Hippocampal formation (tissue), 2 donors: Measurements from ENCODE around the gene SMG5.
A peak's percentile ranks its signal among the peaks of the same experiment; 100 is the strongest.
"Not testable (repeated sequence)": the region's sequence is repeated elsewhere in the genome, so short reads cannot be mapped to it uniquely, and the experiment has no call there.

ENCODE experiments used
- DNase-seq, 2 donors: peaks; one replicate each; lab custom pipeline; 2025; lab: John Stamatoyannopoulos, UW

SMG5 gene

DNA sequence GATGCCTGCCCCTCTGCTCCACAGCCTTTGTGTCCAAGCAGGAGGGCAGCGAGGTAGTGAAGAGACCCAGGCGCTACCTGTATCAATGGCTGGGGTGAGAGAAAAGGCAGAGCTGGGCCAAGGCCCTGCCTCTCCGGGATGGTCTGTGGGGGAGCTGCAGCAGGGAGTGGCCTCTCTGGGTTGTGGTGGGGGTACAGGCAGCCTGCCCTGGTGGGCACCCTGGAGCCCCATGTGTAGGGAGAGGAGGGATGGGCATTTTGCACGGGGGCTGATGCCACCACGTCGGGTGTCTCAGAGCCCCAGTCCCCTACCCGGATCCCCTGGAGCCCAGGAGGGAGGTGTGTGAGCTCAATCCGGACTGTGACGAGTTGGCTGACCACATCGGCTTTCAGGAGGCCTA is 39.9 kb downstream of the SMG5 start:
- no peak for DNase-seq

DNA sequence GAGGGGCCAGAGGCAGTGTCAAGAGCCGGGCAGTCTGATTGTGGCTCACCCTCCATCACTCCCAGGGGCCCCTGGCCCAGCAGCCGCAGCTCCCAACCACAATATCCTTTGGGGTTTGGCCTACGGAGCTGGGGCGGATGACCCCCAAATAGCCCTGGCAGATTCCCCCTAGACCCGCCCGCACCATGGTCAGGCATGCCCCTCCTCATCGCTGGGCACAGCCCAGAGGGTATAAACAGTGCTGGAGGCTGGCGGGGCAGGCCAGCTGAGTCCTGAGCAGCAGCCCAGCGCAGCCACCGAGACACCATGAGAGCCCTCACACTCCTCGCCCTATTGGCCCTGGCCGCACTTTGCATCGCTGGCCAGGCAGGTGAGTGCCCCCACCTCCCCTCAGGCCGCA is 40.7 kb downstream of the SMG5 start, which contains the start of gene BGLAP:
Gene BGLAP, plus strand, starts transcription at position 259 of the 400 bp plus-strand sequence. Its CDS starts 48 bp downstream, at position 307.
- DNase-seq = no peak

DNA sequence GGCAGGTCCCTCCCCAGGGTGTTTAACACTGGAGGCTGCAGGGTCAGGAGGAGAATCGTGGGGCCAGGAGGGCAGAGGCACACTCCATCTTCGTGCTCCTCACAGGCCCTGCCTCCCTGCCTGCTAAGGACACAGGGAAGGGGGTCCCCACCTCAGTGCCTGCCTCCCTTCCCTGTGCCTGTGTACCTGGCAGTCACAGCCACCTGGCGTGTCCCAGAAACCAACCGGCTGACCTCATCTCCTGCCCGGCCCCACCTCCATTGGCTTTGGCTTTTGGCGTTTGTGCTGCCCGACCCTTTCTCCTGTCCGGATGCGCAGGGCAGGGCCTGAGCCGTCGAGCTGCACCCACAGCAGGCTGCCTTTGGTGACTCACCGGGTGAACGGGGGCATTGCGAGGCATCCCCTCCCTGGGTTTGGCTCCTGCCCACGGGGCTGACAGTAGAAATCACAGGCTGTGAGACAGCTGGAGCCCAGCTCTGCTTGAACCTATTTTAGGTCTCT is 41.3 kb downstream of the SMG5 start:
- DNase-seq = no peak

DNA sequence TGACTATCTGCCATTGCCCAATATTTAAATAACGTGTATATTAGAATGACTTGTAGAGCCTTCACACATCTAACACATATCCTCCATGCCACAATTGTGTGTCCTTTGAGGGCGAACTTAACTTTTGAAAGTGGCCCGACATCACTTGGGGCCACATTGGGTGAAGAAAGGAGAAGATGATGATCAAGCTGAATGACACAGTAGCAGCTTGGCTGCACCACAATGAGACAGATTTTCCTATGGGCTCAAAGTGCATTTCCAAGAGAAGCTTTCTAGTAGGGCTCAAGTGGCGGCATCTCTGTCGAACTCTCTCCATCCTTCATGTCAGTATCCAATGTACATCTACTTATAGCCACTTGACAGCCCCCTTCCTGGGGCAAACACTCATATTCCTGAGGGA is 44.4 kb downstream of the SMG5 start:
- no peak for DNase-seq

DNA sequence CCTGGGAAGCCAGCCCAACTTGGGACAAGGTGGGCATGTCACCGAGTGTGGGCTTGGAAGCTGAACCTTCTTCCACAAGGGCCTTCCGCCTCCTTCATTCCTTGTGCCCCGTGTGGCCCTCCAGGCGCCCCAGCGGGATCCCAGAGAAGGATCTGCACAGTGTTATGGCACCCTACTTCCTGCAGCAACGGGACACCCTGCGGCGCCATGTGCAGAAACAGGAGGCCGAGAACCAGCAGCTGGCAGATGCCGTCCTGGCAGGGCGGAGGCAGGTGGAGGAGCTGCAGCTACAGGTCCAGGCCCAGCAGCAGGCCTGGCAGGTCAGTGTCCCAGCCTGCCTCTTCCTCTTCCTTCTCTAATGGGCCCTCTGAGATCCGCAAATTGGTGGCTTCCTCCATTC is 46.5 kb downstream of the SMG5 start:
- DNase-seq = no peak

DNA sequence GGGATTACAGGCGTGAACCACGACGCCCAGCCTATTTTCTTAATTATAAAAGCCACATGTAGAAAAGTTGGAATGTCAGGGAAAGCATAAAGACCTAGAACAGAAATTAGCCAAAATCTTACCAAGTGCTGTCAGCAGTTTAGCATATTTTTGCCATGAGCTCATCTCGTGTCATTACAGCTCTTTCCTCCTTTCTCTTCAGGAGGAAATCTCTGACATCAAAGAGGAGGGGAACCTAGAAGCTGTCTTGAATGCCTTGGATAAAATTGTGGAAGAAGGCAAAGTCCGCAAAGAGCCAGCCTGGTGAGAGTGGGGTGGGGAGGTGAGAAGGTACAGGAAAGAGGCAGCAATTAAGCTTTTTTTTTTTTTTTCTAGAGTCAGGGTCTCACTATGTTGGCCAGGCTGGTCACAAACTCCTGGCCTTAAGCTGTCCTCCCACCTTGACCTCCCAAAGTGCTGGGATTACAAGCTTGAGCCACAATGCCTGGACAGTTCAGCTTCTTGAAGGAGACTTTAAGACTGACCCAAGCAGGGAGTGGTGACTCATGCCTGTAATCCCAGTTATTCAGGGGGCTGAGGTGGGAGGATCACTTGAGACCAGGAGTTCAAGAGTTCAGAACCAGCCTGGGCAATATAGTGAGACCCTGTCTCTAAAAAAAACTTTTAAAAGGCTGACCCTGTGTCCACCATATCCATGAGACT is 49.0 kb downstream of the SMG5 start:
- no peak for DNase-seq

DNA sequence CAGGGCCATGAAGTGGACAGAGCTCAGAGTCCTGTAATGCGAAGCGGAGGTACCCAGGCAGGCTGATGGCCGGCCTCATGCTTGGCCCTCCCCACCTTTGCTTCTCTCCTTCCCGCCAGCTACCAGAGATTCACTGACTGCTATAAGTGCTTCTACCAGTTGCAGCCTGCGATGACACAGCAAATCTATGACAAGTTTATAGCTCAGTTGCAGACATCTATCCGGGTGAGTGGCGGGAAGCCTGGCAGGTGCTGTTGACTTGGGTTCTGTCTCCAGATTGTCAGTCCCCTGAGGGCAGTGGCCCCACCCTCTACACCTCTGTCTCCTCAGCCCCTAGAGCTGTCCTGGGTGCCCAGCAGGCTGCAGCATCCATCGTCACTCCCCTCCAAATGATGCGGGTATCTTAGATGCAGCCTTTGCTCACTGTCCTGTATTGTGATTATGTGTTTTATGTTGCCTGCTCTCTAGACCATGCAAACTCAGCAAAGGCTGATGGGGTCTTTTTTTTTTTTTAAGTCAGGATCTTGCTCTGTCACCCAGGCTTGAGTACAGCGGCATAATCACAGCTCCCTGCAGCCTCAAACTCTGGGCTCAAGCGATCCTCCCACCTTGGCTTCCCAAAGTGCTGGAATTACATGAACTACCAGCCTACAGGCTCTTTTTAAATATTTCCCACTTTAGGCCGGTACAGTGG is 50.3 kb downstream of the SMG5 start:
- no peak for DNase-seq

DNA sequence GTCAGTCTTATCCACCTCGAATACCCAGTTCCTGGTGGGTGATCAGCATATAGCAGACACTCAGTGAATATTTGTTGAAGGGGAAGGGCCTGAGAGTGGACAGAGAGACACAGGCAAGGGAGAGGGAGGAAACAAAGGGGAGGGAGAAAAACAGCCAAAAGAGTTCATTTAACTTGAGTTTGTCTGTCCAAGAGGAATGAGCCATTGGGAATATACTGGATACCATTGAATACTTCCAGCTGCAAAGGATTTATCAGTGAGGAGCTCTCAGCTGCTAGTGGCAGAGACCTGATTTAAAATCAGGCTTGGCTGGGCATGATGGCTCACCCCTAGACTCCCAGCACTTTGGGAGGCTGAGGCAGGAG is 52.2 kb downstream of the SMG5 start:
- DNase-seq = no peak

DNA sequence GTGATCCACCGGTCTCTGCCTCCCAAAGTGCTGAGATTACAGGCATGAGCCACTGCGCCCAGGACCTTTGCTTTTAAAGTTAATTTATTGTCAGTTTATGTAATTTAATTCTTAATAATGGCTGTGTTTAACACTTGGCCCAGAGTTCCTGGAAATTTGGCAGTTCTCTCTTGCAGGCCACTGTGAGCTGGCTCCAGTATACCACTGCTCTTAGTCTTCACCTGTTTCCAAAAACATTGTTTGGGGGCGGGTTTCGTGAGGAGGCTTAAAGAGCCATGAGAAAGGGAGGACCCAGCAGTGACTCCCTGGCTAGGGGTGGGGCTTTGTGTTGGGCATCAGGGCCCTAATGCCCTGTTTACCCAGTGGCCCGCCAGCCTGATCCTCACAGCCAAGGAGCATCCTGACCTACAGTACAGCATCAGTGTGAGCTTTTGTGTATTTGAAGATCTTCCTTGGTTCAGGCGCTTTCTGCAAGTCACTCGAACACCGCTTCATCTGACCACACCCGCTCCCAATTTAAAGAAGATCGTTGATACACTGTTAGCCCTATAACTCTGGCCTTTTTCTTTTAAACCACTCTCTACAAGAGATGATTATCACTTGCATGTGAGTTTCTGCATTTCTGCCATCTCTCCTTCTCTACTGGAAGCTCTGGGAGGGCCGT is 52.7 kb downstream of the SMG5 start:
- DNase-seq = no peak

DNA sequence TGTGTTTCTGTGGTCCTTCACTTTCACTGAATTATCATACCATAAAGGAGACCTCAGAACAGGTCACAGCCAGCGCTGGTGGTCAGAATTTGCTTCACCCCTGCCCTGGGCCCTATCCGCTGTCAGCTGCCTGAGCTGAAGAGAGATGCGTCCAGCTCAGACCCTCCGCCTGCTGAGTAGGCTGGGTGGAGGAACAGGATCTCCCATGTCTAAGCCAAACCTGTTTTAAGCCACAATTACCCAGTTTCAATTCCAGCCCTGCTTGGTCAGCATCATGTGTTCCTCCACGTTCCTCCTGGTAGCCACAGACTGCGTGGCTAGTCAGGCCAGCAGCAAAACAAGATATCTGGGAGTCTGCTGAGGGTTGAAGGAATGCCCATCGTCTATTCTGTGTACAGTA is 54.1 kb downstream of the SMG5 start:
- no peak for DNase-seq

DNA sequence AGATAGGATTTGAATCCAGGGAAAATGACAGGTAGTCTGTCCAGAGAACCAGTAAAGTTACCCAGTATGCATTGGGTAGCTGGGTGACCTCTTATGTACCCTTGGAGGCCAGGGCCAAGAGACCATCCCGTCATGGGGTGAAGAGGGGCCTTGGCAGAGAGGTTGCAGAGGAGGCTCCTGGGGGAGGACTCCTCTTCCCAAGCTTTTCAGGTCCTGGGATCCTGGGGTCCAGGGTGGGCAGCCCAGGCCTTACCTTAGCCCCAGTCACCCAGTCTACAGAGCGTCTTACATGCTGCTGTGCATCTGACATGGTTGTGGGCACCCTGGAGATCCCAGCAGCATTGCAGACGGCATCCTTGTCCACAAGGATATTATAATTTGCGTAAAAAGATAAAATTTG is 55.8 kb downstream of the SMG5 start:
- DNase-seq = no peak

DNA sequence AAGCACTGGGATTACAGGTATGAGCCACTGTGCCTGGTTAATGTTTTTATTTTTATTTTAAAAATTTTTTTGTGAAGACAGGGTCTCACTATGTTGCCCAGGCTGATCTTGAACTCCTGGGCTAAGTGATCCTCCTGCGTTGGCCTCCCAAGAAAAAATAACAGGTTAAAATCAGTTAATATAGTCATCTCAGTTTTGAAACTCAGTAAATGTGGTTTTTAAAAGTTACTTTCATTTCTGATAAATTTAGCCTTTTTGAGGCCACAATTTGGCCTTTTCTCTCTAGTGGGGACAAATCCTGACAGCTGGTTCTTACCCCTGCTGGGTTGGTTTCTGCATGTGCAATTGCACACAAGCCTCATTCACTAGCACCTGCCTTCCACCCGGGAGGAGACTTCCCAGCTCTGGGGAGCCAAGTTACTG is 56.5 kb downstream of the SMG5 start:
- no peak for DNase-seq

DNA sequence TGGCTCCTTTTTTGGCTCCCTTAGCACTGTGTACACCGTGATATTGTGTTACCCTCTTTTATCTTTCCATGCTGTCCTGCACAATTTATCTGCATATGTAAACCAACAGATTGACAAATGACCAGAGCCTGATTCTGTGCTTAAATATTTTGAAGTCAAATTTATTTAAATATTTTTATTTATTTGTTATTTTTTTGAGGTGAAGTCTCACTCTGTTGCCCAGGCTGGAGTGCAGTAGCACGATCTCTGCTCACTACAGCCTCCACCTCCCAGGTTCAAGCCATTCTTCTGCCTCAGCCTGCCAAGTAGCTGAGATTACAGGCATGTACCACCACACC is 57.0 kb downstream of the SMG5 start:
- no peak for DNase-seq

DNA sequence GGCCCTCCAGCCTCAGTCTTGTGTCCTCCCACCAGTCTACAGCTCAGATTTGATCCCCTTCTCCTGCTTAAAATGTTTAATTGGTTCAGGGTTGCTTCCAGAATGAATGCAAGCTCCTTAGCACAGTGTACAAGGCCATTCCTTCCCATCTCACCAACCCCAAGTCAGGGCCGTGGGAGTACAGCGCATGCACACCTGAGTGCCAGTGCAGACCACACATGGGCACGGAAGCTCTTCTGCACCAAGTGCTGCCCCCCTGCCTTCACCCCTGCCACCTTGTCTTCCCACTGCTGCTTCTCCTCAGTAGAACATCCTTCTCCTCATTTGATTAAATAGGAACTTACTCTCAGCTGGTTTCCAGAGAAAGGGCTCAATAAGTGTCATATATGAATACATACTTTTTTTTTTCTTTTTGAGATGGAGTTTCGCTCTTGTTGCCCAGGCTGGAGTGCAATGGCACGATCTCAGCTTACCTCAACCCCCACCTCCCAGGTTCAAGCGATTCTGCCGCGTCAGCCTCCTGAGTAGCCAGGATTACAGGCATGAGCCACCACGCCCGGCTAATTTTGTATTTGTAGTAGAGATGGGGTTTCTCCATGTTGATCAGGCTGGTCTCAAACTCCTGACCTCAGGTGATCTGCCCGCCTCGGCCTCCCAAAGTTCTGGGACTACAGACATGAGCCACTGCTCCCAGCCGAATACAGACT is 60.5 kb downstream of the SMG5 start:
- no peak for DNase-seq

DNA sequence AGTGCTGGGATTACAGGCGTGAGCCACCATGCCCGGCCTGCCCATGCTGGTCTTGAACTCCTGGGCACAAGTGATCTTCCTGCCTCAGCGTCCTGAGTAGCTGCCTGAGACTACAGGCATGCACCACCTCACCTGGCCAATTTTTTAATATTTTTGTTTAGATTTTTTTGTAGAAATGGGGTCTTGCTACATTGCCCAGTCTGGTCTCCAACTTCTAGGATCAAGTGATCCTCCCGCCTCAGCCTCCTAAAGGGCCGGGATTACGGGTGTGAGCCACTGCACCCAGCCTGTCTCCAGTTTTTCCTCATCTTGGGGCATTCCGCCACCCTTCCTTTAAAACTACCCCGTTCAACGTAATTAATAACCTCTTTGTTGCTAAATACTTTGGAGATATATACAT is 62.4 kb downstream of the SMG5 start:
- DNase-seq = no peak

DNA sequence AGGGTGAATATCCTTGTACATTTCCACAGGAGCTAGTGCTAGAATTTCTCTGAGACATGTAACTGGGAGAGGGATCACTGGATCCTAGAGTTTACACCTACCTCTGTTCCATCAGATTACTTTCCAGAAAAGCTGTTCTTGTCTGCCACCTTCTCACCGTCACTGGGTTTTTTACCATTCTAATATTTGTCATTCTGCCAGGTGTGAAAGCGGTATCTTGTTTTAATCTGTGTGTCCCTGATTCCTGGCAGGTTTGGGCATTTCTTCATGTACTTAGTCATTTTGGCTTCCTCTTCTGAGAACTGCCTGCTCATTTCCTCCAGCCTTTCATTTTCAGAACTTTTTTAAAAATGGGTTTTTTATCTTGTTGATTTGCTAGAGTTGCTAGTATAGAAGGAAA is 64.8 kb downstream of the SMG5 start:
- DNase-seq = no peak

DNA sequence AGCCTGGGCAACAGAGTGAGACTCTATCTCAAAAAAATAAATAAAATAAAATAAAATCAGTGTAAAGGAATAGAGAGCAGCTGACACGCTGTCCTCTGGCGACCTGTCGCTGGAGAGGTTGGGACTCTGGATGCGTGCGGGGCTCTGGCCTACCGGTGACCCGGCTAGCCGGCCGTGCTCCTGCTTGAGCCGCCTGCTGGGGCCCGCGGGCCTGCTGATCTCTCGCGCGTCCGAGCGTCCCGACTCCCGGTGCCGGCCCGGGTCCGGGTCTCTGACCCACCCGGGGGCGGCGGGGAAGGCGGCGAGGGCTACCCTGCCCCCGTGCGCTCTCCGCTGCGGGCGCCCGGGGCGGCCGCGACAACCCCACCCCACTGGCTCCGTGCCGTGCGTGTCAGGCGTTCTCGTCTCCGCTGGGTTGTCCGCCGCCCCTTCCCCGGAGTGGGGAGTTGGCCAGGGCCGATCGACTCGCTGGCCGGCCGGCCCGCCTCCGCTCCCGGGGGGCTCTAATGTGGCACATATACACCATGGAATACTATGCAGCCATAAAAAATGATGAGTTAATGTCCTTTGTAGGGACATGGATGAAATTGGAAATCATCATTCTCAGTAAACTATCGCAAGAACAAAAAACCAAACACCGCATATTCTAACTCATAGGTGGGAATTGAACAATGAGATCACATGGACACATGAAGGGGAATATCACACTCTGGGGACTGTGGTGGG is 66.1 kb downstream of the SMG5 start:
- not testable (repeated sequence) for DNase-seq

DNA sequence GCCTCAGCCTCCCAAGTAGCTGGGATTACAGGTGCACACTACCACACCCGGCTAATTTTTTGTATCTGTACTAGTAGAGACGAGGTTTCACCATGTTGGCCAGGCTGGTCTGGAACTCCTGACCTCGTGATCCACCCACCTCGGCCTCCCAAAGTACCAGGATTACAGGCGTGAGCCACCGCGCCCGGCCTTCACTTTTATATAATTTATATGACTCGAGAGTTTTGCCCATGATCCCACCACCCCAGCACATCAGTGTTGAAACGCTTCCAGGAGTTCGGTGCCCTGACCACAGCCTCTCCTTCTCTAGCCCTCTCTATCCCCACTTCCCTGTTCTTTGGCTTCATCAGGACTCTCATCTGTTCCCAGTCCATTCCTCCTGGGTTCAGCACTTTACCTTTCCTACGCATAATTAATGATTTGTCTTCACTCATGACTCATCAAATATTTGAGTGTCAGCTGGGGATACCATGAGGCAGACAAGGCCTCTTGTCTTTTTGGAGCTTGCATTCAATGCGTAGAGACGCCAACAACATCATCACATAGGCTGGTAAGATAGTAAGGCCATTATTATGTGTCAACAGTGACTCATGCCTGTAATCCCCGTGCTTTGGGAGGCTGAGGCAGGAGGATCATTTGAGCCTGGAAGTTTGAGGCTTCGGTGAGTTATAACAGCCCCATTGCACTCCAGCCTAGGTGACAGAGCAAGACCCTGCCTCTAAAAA is 68.4 kb downstream of the SMG5 start:
- DNase-seq = no peak

DNA sequence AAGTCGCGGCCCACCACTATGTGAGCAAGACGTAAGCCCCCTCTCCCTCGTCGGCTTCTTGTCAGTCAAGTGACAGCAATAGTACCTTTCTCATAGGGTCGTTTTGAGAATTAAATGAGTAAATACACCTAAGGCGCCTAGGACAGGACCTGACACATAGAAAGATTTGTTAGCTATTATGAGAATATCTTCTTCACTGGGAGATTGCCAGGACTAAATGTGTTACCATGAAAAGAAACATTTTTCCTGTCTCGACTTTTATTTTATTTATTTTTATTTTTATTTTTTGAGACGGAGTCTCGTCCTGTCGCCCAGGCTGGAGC is 69.0 kb downstream of the SMG5 start:
- DNase-seq = no peak

DNA sequence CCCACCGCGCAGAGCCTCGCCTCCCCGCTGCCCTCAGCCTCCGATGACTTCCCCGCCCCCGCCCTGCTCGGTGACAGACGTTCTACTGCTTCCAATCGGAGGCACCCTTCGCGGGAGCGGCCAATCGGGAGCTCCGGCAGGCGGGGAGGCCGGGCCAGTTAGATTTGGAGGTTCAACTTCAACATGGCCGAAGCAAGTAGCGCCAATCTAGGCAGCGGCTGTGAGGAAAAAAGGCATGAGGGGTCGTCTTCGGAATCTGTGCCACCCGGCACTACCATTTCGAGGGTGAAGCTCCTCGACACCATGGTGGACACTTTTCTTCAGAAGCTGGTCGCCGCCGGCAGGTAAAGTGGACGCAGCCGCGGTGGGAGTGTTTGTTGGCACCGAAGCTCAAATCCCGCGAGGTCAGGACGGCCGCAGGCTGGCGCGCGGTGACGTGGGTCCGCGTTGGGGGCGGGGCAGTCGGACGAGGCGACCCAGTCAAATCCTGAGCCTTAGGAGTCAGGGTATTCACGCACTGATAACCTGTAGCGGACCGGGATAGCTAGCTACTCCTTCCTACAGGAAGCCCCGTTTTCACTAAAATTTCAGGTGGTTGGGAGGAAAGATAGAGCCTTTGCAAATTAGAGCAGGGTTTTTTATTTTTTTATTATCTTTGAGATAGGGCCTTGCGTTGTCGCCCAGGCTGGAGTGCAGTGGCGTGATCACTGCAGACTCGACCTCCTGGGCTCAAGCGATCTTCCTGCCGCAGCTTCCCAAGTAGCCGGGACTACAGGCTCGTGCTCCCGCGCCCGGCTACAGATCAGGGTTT is 69.6 kb downstream of the SMG5 start, which contains the start of gene PMF1:
Gene PMF1, plus strand, starts transcription at position 175 of the 811 bp plus-strand sequence. Its CDS starts 9 bp downstream, at position 184.
- peak; percentile 96 to 97 for DNase-seq
